HG02970 (cell line): ENCODE results near the gene DLGAP4.
"Not testable (repeated sequence)": the region's sequence is repeated elsewhere in the genome, so short reads cannot be mapped to it uniquely, and the experiment has no call there.

Experiments
- ATAC-seq: cut with Tn5 transposase; IDR thresholded peaks from one replicate; pipeline ENCODE4 v1.9.1; 2021; ENCODE audit warnings: mild to moderate bottlenecking, moderate library complexity, moderate number of reproducible peaks; ENCODE audit not compliant: unreplicated experiment, low FRiP score

Gene DLGAP4

GRCh38 chr20:36465109-36466080, 159.3 kb downstream of the DLGAP4 start:
- no peak for ATAC-seq

- ATAC-seq: no peak
Measured at GRCh38 chr20:36466089-36466488, 159.9 kb downstream of the DLGAP4 start.

GRCh38 chr20:36467076-36467999, 161.2 kb downstream of the DLGAP4 start:
- ATAC-seq: no peak

GRCh38 chr20:36468149-36469000, 162.2 kb downstream of the DLGAP4 start:
- no peak for ATAC-seq

- no peak for ATAC-seq
Measured at GRCh38 chr20:36469973-36470372, 163.8 kb downstream of the DLGAP4 start.

- ATAC-seq: no peak
Measured at GRCh38 chr20:36471885-36472636, 165.9 kb downstream of the DLGAP4 start.

GRCh38 chr20:36472637-36473090, 166.5 kb downstream of the DLGAP4 start:
- no peak for ATAC-seq

- ATAC-seq: no peak
Measured at GRCh38 chr20:36473164-36473563, 167.0 kb downstream of the DLGAP4 start.

GRCh38 chr20:36474563-36474962, 168.4 kb downstream of the DLGAP4 start:
- no peak for ATAC-seq

GRCh38 chr20:36475054-36475453, 168.9 kb downstream of the DLGAP4 start:
- ATAC-seq: not testable (repeated sequence)

GRCh38 chr20:36477475-36477874, 171.3 kb downstream of the DLGAP4 start:
- no peak for ATAC-seq

- ATAC-seq: no peak
Measured at GRCh38 chr20:36478137-36478905, 172.2 kb downstream of the DLGAP4 start.

GRCh38 chr20:36479938-36480337, 173.8 kb downstream of the DLGAP4 start:
- no peak for ATAC-seq

GRCh38 chr20:36480456-36481048, 174.4 kb downstream of the DLGAP4 start:
- no peak for ATAC-seq

GRCh38 chr20:36481380-36482043, 175.4 kb downstream of the DLGAP4 start:
- no peak for ATAC-seq

GRCh38 chr20:36482044-36482473, 175.9 kb downstream of the DLGAP4 start:
- no peak for ATAC-seq

GRCh38 chr20:36483209-36483918, 177.2 kb downstream of the DLGAP4 start:
- ATAC-seq: no peak
